HEK293T (cell line): Measurements from ENCODE around the gene WDR93.

Experiments used
- CTCF ChIA-PET: fragments of 350-600 bp; formaldehyde crosslinking; extraction: SDS; loops from one replicate; lab custom pipeline; 2021; ENCODE audit warnings: antibody characterized with exemption, inconsistent platforms; lab: Yijun Ruan, JAX
- POLR2A ChIA-PET: fragments of 350-600 bp; formaldehyde crosslinking; extraction: SDS; loops from one replicate; lab custom pipeline; 2020; ENCODE audit warnings: antibody characterized with exemption, inconsistent platforms; lab: Yijun Ruan, JAX
- DNase-seq: peaks from one replicate; pipeline ENCODE4 v3.0.0; 2012; ENCODE audit warnings: mixed read lengths; ENCODE audit errors: extremely low spot score
- ARNT ChIP-seq: fragments of 450-650 bp; IDR thresholded peaks from 2 replicates; pipeline ENCODE4 v1.6.1; 2017; ENCODE audit warnings: mild to moderate bottlenecking
- BHLHE40 ChIP-seq: fragments of 450-650 bp; IDR thresholded peaks from 2 replicates; pipeline ENCODE4 v1.6.1; 2016; ENCODE audit warnings: mild to moderate bottlenecking, moderate library complexity, borderline replicate concordance
- CTBP1 ChIP-seq: fragments of 450-650 bp; IDR thresholded peaks from 2 replicates; pipeline ENCODE4 v1.6.1; 2016; ENCODE audit warnings: borderline replicate concordance
- ELF4 ChIP-seq: fragments of 450-650 bp; IDR thresholded peaks from 2 replicates; pipeline ENCODE4 v1.6.1; 2017; ENCODE audit warnings: antibody characterized with exemption
- FOXA1 ChIP-seq: fragments of 450-650 bp; IDR thresholded peaks from 2 replicates; pipeline ENCODE4 v1.6.1; 2016; ENCODE audit warnings: mild to moderate bottlenecking
- FOXK2 ChIP-seq: fragments of 450-650 bp; IDR thresholded peaks from 2 replicates; pipeline ENCODE4 v1.6.1; 2016; ENCODE audit warnings: mild to moderate bottlenecking
- FOXM1 ChIP-seq: fragments of 450-650 bp; IDR thresholded peaks from 2 replicates; pipeline ENCODE4 v1.6.1; 2017; ENCODE audit warnings: mild to moderate bottlenecking, borderline replicate concordance
- HDGF ChIP-seq: fragments of 450-650 bp; IDR thresholded peaks from 2 replicates; pipeline ENCODE4 v1.6.1; 2017; ENCODE audit warnings: antibody characterized with exemption, borderline replicate concordance
- L3MBTL2 ChIP-seq: fragments of 450-650 bp; conservative IDR thresholded peaks from 2 replicates; pipeline ENCODE4 v1.6.1; 2016; ENCODE audit warnings: mild to moderate bottlenecking
- LEF1 ChIP-seq: fragments of 450-650 bp; IDR thresholded peaks from 2 replicates; pipeline ENCODE4 v1.6.1; 2017; ENCODE audit warnings: mild to moderate bottlenecking, borderline replicate concordance
- NFRKB ChIP-seq: fragments of 450-650 bp; IDR thresholded peaks from 2 replicates; pipeline ENCODE4 v1.6.1; 2016; ENCODE audit warnings: mild to moderate bottlenecking, moderate library complexity
- PKNOX1 ChIP-seq: fragments of 450-650 bp; IDR thresholded peaks from 2 replicates; pipeline ENCODE4 v1.6.1; 2016
- SP1 ChIP-seq: fragments of 450-650 bp; IDR thresholded peaks from 2 replicates; pipeline ENCODE4 v1.6.1; 2017
- SUZ12 ChIP-seq: fragments of 450-650 bp; IDR thresholded peaks from 2 replicates; pipeline ENCODE4 v1.6.1; 2016; ENCODE audit warnings: mild to moderate bottlenecking
- TARDBP ChIP-seq: fragments of 450-650 bp; IDR thresholded peaks from 2 replicates; pipeline ENCODE4 v1.6.1; 2016
- ZNF384 ChIP-seq: fragments of 450-650 bp; IDR thresholded peaks from 2 replicates; pipeline ENCODE4 v1.6.1; 2016

The WDR93 gene

GRCh38 chr15:89746386-89746780 lies 55.8 kb downstream of the WDR93 start:
- ChIA-PET POLR2A (no interaction called here), CTCF (no interaction called here)
- DNase-seq, result no peak
- TF ChIP-seq HDGF (no peak), L3MBTL2 (no peak), TARDBP (no peak; the same call in 1 of the 2 replicates), FOXA1 (no peak), ZNF384 (no peak), FOXK2 (no peak), BHLHE40 (no peak), SUZ12 (no peak), ARNT (no peak), PKNOX1 (no peak), LEF1 (no peak), FOXM1 (no peak), ELF4 (no peak), SP1 (no peak), CTBP1 (no peak), NFRKB (no peak)

GRCh38 chr15:89747708-89748682 lies 57.4 kb downstream of the WDR93 start:
- ChIA-PET POLR2A (no interaction called here), CTCF (interaction anchor here (1.1 kb wide), 1 partner anchor 13 kb away, joined by 5 read pairs; no protein-coding TSS in a partner anchor)
- TF ChIP-seq FOXK2, result no peak
- no peak for TF ChIP-seq SUZ12
- no peak for TF ChIP-seq BHLHE40
- no peak for TF ChIP-seq PKNOX1
- no peak for TF ChIP-seq SP1
- TF ChIP-seq ZNF384, result no peak
- TF ChIP-seq ARNT, result no peak
- TF ChIP-seq ELF4, result no peak
- no peak for TF ChIP-seq FOXM1
- no peak for TF ChIP-seq TARDBP
- TF ChIP-seq LEF1, result no peak
- TF ChIP-seq FOXA1, result no peak
- TF ChIP-seq CTBP1, result no peak
- no peak for TF ChIP-seq L3MBTL2
- no peak for TF ChIP-seq HDGF
- TF ChIP-seq NFRKB, result no peak
- no peak for DNase-seq

GRCh38 chr15:89749054-89749453 lies 58.4 kb downstream of the WDR93 start:
- TF ChIP-seq ZNF384 (no peak), NFRKB (no peak), L3MBTL2 (no peak), PKNOX1 (no peak), HDGF (no peak), LEF1 (no peak), FOXK2 (no peak), TARDBP (no peak)
- no peak for DNase-seq
- ChIA-PET POLR2A (no interaction called here), CTCF (interaction anchor here (0.6 to 1.1 kb wide), 3 partner anchors 9 to 279 kb away, joined by 5 to 6 read pairs (median 6); no protein-coding TSS in a partner anchor)

- POLR2A ChIA-PET, result interaction anchor here (1.6 kb wide), 1 partner anchor 11 kb away, joined by 5 read pairs; no protein-coding TSS in a partner anchor
- CTCF ChIA-PET, result interaction anchor here (0.6 to 1.4 kb wide), 4 partner anchors 10 to 278 kb away, joined by 3 to 7 read pairs (median 6); no protein-coding TSS in a partner anchor
- DNase-seq, result no peak
Observed at GRCh38 chr15:89749526-89749925, 58.9 kb downstream of the WDR93 start.

GRCh38 chr15:89749951-89750559 lies 59.4 kb downstream of the WDR93 start:
- no peak for TF ChIP-seq NFRKB
- TF ChIP-seq FOXM1, result no peak
- TF ChIP-seq ZNF384, result no peak
- no peak for TF ChIP-seq TARDBP
- no peak for TF ChIP-seq ELF4
- no peak for TF ChIP-seq SUZ12
- no peak for TF ChIP-seq PKNOX1
- no peak for TF ChIP-seq SP1
- TF ChIP-seq BHLHE40, result no peak
- TF ChIP-seq FOXK2, result no peak
- TF ChIP-seq LEF1, result no peak
- no peak for TF ChIP-seq L3MBTL2
- DNase-seq, result no peak
- ChIA-PET POLR2A (interaction anchor here (0.6 to 1.6 kb wide), 11 partner anchors 10 to 163 kb away, joined by 3 to 9 read pairs (median 4); partner anchors contain the start of genes AP3S2 and ARPIN), CTCF (interaction anchor here (0.6 to 1.4 kb wide), 4 partner anchors 10 to 278 kb away, joined by 3 to 7 read pairs (median 6); no protein-coding TSS in a partner anchor)

More at GRCh38 chr15:89749526-89749925, 58.9 kb downstream of the WDR93 start:
- TF ChIP-seq SUZ12 (no peak), BHLHE40 (no peak), ELF4 (no peak)
